Ovary (tissue), 9 donors: ENCODE results near the gene MAP7D3. TPM values are rescaled to one million over a fixed set of nuclear protein-coding genes. Genes with fewer than 3 reads are reported as not detected.

Experiments
- DNase-seq, 5 donors: peaks; one replicate each; pipeline ENCODE4 v3.0.0-alpha.2; 2019 to 2020
- H3K27ac ChIP-seq, 2 donors: fragments of 200-600 bp; one replicate each; pipeline versions ENCODE4 v1.5.1 to v1.8.0; 2019 to 2022
- H3K27me3 ChIP-seq: fragments of 200-600 bp; one replicate; pipeline ENCODE4 v1.8.0; 2022
- H3K36me3 ChIP-seq: fragments of 200-600 bp; sonication (generic); one replicate; pipeline ENCODE4 v1.5.1; 2019
- H3K4me1 ChIP-seq: one replicate; pipeline ENCODE4 v1.8.1; 2013; ENCODE audit warnings: mild to moderate bottlenecking, moderate library complexity; ENCODE audit not compliant: insufficient read depth
- H3K4me3 ChIP-seq: fragments of 200-600 bp; sonication (generic); one replicate; pipeline ENCODE4 v1.5.1; 2017
- H3K9me3 ChIP-seq, 2 donors: fragments of 200-600 bp in 1 of 2; sonication (generic) in 1 of 2; one replicate each; pipeline versions ENCODE4 v1.5.1 to v1.8.1; 2013 to 2019; ENCODE audit warnings: mild to moderate bottlenecking in 1 of 2, moderate library complexity in 1 of 2
- CTCF ChIP-seq, 3 donors: fragments of 450-650 bp in 2 of 3; fragments of 200-600 bp in 1 of 3; IDR thresholded peaks; one replicate each; pipeline versions ENCODE4 v1.5.1 to v1.8.0; 2016 to 2022; ENCODE audit warnings: antibody characterized with exemption in 3 of 3, mild to moderate bottlenecking in 1 of 3
- EP300 ChIP-seq: sonication (generic); formaldehyde crosslinking; IDR thresholded peaks from one replicate; pipeline ENCODE4 v1.6.1; 2017; ENCODE audit warnings: antibody characterized with exemption
- POLR2A ChIP-seq: fragments of 450-650 bp; IDR thresholded peaks from one replicate; pipeline ENCODE4 v1.6.1; 2017; ENCODE audit warnings: antibody characterized with exemption, mild to moderate bottlenecking, moderate library complexity
- WGBS, 3 donors: extraction: QIAGEN DNeasy Blood & Tissue Kit in 1 of 3; methylation state at CpG; one replicate each; pipeline versions ENCODE4 v1.1.5 to v1.1.7; 2013 to 2017; 5-methylcytosine and 5-hydroxymethylcytosine counted together
- intact Hi-C, 4 donors: fragments of 100-400 bp; cut with DNase I; formaldehyde crosslinking; loops; one replicate each; pipeline versions ENCODE4 v1.11.0 to v1.15.1; 2022 to 2023
- polyA plus RNA-seq, 2 donors: library from polyadenylated mRNA; stranded (reverse); fragments of 200-250 nt in 1 of 2; fragments of 350-450 nt in 1 of 2; fragmentation: Illumina TruSeq in 1 of 2; extraction: RNeasy Lipid Tissue Mini Kit (QIAGEN cat#74804) in 1 of 2; gene quantifications; one replicate each; pipeline ENCODE4 v1.2.3, GENCODE V29; 2013 to 2014
- total RNA-seq, 7 donors: library from RNA; depleted of rRNA in 2 of 7; stranded (reverse); fragments of >200 nt in 2 of 7; fragmentation: NEBNext Ultra II Directional in 3 of 7; extraction: Animal tissue kit (Norgen Biotek cat#: 25700) in 3 of 7; gene quantifications; one replicate each; pipeline versions ENCODE4 v1.1.0 to v1.2.4, GENCODE V29; 2016 to 2023
- donor health status: DM: no; HTN: no; CAD: no; lungs with moderate emphysema.
- donor health status: DM: no; HTN: no; CAD: no.
- donor health status: Bipolar disorder and iron deficiency.
- donor health status: DM: yes; HTN: yes; CAD: no.
- donor health status: DM: no; HTN: no; CAD: no.
- donor health status: DM: yes; HTN: yes; CAD: no.

The MAP7D3 gene
- total and polyA plus RNA-seq, 9 donors: 11.6 to 42.3 (median 29.3) TPM

- H3K27ac ChIP-seq: no peak overlapping the region
- H3K4me3 ChIP-seq: no peak overlapping the region
- H3K9me3 ChIP-seq: no peaks in the 10 kb centered on the region
- no peaks in the 10 kb centered on the region for H3K27me3 ChIP-seq
- WGBS, 3 donors: 63 to 81% (median 70%) methylated on average over 3 of the region's 3 CpGs
- no peaks in the 10 kb centered on the region for H3K36me3 ChIP-seq
- peaks cover 2% of the 10 kb centered on the region for H3K4me1 ChIP-seq
- TF ChIP-seq POLR2A (no peak), CTCF (IDR thresholded peaks at IDR 0.05) (no peak), EP300 (no peak)
- intact Hi-C loops: no loop called here
- DNase-seq: no peak
Measured at GRCh38 chrX:136182414-136182813, 68.8 kb downstream of the MAP7D3 start.

- WGBS, 3 donors: 62 to 73% (median 67%) methylated on average over 4 of the region's 4 CpGs
- H3K27ac ChIP-seq: no peak overlapping the region
Measured at GRCh38 chrX:136179133-136179532, 72.1 kb downstream of the MAP7D3 start.

GRCh38 chrX:136176399-136176825 is 74.8 kb downstream of the MAP7D3 start:
- H3K27ac ChIP-seq: peak overlapping the region; percentile 49 to 59
- peak in 3 of 5 donors; percentile 24 to 67 (median 33) for DNase-seq
- intact Hi-C loops: no loop called here
- H3K27me3 ChIP-seq: no peaks in the 10 kb centered on the region
- H3K4me1 ChIP-seq: no peaks in the 10 kb centered on the region
- TF ChIP-seq EP300 (peak; percentile 82), POLR2A (no peak)
- H3K4me3 ChIP-seq: no peak overlapping the region
- H3K9me3 ChIP-seq: no peaks in the 10 kb centered on the region
- H3K36me3 ChIP-seq: no peaks in the 10 kb centered on the region
- WGBS, 3 donors: 20 to 22% (median 21%) methylated on average over 2 of the region's 2 CpGs

More at GRCh38 chrX:136179133-136179532, 72.1 kb downstream of the MAP7D3 start:
- no peak for TF ChIP-seq EP300
- no peak for TF ChIP-seq POLR2A
- no peak for TF ChIP-seq CTCF (IDR thresholded peaks at IDR 0.05)
- H3K36me3 ChIP-seq: no peaks in the 10 kb centered on the region
- H3K4me3 ChIP-seq: no peak overlapping the region
- intact Hi-C loops: no loop called here
- no peaks in the 10 kb centered on the region for H3K27me3 ChIP-seq
- DNase-seq: no peak
- H3K4me1 ChIP-seq: no peaks in the 10 kb centered on the region
- no peaks in the 10 kb centered on the region for H3K9me3 ChIP-seq

GRCh38 chrX:136171420-136171819 is 79.8 kb downstream of the MAP7D3 start:
- no peak for DNase-seq
- Histone ChIP-seq H3K9me3 (no peaks in the 10 kb centered on the region), H3K4me3 (no peak overlapping the region), H3K36me3 (no peaks in the 10 kb centered on the region), H3K4me1 (peaks cover 4% of the 10 kb centered on the region), H3K27me3 (no peaks in the 10 kb centered on the region), H3K27ac (no peak overlapping the region)
- TF ChIP-seq EP300: no peak
- TF ChIP-seq CTCF (IDR thresholded peaks at IDR 0.05): no peak
- no peak for TF ChIP-seq POLR2A
- 40 to 61% (median 51%) methylated on average over 1 of the region's 1 CpG for WGBS, 3 donors
- intact Hi-C loops: loop anchor here in 1 of 4 donors (5.0 kb wide), 1 partner anchor 36 kb away; no protein-coding TSS in a partner anchor

GRCh38 chrX:136170139-136170800 is 80.9 kb downstream of the MAP7D3 start:
- no peaks in the 10 kb centered on the region for H3K27me3 ChIP-seq
- no peak overlapping the region for H3K4me3 ChIP-seq
- WGBS, 3 donors: 49 to 52% (median 50%) methylated on average over 9 of the region's 9 CpGs
- H3K9me3 ChIP-seq: no peaks in the 10 kb centered on the region
- peaks cover 4% of the 10 kb centered on the region for H3K4me1 ChIP-seq
- intact Hi-C loops: loop anchor here in 1 of 4 donors (5.0 kb wide), 1 partner anchor 37 kb away; no protein-coding TSS in a partner anchor
- TF ChIP-seq EP300: no peak
- TF ChIP-seq CTCF (IDR thresholded peaks at IDR 0.05): peak in 1 of 3 donors; percentile 13
- TF ChIP-seq POLR2A: no peak
- H3K36me3 ChIP-seq: no peaks in the 10 kb centered on the region
- DNase-seq: peak in 1 of 5 donors; percentile 25
- peak overlapping the region in 1 of 2 donors; percentile 2 for H3K27ac ChIP-seq
